GM19193 (cell line): ENCODE data around the gene GDI1.

Experiments used
- POLR2A ChIP-seq: IDR thresholded peaks from 4 replicates; pipeline ENCODE4 v1.6.1; 2011; ENCODE audit not compliant: insufficient read depth, insufficient read length; ENCODE audit errors: extremely low read depth

Gene GDI1

DNA sequence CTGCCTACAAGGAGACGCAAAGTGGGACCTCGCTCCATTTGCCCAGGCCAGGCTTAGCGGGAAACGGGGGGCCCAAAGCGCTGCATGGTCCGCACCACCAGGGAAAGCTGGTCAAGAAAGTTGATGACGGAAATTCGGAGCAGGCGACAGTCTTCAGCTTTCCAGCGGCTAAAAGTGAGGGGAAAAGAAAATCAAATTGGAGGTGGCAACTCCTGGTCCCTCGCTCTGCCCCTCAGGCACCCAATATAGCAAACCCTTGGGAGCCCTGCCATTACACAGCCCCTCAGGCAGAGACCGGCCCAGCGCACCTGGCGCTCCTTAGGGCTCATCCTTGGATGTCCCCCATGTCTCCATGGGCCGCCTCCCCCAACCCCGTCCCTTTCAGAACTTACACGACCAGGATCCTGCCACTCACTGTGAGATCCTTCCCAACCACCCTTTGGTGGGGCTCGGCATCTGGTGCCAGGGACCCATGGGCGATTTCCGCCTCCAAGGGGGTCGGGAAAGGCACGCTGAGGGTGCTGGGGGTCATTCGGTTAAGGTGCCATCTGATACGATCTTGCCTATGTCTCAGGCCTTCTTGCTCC lies 41.0 kb downstream of the GDI1 start:
- TF ChIP-seq POLR2A, result no peak

DNA sequence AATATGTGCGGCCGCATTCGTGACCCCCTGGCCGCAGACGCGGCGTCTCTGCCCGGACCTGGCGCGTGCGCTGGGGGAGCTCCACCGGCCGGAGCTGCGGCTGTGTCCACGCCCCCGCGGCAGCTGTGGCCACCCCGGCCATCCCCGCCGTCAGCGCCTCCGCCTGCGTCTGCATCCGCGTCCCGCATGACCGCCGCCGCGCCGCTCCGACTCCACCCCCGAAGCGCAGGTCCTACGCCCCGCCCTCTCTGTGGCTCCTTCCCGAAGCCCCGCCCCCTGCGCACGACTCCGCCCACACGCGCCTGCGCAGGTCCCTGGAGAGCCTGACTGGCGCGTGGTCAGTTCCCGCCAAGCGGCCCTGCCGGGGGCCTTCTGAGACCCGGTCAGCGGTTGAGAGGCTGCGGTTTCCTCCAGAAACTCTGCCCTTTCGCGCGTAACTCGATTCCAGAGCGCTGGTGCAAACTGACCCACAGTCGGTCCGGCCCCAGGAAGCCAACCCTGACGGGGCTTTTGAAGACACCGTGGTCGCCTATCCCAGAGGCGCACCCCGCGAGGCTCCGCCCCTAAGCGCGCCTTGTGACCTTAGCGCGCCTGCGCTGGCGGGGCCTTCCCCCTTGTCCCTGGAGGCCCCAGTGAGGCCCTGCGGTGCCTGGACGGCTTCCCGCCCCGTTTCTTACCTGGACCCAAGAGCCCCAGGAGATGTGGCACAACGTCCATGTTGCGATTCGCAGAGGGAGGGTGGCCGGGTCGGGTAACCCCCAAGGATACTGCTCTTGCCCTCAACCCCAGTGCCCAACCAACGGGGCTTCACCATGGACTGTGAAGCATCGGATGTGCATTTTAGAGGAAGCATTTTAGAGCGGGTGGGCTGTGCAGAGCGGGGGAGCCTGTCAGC lies 42.0 kb downstream of the GDI1 start, which contains the start of gene LAGE3:
TSS of gene LAGE3 (minus strand) at position 554 of the 895 bp plus-strand sequence. CDS start at position 188, 366 bp downstream.
- peak; percentile 75 for TF ChIP-seq POLR2A

DNA sequence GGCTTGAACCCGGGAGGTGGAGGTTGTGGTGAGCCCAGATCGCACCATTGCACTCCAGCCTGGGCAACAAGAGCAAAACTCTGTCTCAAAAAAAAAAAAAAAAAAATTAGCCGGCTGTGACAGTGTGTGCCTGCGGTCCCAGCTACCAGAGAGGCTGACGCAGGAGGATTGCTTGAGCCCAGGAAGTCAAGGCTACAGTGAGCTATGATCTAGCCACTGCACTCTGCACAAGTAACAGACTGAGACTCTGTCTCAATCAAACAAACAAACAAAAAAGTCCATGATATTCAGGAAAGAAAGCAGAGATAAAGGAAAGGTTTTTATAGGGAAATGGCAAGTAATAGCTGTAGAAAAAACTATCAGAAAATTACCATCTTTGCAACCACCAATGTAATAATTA lies 44.2 kb downstream of the GDI1 start:
- no peak for TF ChIP-seq POLR2A

DNA sequence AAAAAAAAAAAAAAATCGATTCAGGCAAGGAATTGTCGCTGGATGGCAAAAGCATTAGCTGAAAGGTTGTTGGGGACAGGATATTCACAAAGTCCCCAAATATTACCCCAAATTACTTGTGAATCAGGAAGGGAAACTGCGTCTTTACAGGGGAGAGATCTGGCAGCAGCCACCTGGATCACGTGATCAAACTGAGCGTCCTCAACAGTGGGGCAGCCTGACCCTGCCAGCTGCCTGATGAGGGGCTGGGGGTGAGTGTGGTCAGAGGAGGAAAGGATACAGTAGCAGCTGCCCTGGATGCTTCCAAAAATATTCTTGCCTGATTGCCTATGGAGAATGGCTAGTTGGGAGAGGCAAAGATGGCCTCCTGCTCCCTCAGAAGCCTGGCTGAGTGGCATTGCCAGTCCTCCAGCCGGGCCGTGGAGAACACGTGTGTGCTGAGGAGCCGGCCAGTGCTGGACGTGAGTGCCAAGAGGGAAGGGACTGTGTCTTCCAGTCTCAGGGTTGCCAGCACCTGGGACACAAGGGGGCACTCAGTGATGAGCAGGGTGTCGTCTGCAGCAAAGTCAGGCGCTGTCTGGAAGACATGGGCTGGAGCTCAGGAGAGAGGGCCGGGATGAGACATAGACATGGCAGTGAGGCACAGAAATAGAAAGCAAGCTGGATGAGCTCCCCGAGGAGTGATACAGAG lies 45.1 kb downstream of the GDI1 start:
- no peak for TF ChIP-seq POLR2A

DNA sequence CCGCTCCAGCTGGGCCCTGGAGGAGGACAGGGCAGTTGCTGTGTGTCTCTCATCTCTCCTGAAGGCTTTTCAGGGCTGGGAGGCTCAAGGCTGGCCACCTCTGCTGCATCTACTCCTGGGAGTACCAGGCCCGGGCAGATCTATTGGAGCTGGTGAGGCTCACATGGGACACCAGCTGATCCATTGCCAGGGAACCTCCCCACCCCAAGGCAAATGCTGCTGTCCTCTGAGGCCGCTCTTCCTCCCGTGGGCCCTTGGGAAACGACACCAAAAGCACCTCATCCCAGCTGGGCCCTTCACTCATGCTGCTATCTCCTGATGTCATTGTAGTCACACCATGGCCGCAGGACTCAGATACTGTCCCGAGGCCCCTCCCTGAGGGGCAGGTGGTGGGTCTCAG lies 45.8 kb downstream of the GDI1 start:
- TF ChIP-seq POLR2A, result no peak

DNA sequence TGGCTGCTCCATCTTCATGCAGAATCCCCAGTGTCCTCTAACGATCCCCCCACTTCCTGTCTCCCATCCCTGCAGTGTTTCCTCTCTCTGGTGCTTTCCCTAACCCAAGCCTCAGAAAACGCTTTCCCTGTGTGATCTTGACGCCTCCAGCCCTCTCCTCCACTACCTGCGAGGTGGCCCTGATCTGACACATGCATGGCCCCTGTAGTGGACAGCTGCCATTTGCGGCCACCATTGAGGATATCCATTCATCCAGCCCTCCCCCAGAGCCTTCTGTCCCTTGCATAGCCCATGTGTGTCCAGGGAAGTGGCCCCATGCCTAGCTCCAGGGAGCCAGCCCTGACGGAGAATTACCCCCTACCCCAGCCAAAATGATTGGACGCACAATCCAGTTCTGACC lies 46.4 kb downstream of the GDI1 start:
- TF ChIP-seq POLR2A, result no peak

DNA sequence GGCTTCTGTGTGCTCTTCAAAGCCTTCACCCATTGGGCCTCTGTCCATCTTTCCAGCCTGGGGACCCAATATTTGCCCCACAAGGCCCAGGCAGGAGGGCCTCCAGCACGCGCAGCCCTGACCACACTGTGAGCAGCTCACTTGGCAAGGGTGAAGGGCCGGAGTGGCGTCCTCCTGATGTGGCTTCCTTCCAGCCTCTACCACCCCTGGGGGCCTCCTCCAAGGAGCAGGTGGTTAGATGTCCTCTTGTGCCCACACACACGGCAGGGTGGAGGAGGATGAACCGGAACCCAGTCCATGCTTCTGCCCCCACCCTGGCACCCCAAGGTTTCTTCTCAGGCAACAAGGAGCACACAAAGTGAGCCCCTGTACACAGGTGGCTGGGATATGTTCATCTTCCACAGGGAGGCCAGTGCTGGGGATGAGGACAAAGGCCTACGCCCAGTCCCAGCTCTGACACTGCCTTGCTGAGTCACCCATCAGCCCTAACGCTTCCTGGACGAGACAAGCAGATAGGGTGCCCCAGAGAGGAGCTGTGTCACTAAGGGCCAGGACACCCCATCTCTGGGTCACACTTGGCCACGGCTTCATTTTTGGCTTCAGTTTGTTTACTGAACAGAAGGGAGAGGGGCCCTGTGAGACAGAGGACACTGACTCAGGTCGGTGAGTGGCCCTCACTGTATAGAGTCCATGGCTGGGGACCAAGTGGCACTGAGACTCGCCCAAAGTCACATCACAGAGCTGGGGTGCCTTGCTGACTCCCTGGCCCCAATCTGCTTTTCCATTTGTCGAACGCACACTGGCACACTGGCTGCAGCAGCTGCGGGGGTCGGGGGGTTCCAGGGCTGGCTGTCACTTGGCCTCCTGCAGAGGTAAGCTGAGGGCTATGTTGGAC lies 47.5 kb downstream of the GDI1 start:
- TF ChIP-seq POLR2A, result no peak

DNA sequence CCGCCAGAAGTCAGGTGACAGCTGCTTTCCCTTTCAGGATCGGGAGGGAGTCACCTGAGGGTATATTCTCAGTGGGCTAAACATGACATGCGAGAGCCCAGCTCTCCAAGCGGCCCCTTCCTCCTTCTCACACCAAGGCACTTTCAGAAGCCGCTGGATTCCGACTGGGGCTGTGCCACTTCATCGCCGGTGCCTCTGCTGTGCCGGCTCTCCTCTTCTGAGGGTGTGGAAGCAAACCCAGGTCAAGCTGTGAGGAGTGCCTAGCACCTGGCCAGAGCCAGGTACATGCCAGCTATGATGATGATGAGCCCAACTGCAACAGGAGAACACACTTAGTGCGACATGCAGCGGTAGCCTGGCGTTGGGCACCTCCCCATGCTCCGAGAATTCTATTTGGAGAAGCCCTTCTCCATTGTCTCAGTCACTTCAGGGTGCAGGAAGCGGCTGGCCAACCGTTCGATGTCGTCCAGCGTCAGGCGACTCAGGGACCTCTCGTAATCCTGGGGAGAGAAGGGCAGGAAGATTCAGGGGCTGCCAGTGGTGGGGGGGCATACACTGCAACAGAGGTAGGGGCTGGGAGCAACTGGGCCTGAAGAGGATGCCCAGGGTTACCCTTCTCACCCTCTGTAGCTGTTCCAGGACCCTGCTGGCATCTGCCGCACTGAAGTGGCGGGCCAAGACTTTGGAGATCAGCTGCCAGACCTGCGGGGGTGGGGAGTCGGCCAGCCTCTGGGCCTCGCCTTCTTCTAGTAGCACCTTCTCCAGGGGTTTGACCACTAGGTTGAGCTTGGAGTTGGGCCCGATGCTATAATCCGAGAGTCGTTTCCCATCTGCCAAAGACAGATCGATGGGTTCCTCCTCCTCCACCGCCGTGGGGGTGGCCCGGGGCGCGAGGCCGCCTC lies 48.4 kb downstream of the GDI1 start:
- TF ChIP-seq POLR2A, result no peak

DNA sequence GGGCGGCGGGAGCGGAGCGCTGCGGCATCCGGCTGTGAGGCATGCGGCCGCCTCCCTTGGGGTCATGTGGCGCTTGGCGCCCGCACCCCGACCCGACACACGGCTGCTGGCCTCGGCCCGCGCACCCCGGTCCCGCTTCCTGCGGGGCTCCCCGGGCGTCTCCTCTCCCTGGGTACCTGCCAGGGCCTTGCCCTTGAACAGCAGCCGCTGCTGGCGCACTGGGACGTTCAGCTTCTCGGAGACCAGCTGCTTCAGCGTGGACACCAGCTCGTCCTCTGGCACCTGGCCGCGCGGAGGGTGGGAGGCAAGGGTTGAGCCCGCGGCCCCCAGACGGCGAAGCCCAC lies 49.1 kb downstream of the GDI1 start:
- no peak for TF ChIP-seq POLR2A

DNA sequence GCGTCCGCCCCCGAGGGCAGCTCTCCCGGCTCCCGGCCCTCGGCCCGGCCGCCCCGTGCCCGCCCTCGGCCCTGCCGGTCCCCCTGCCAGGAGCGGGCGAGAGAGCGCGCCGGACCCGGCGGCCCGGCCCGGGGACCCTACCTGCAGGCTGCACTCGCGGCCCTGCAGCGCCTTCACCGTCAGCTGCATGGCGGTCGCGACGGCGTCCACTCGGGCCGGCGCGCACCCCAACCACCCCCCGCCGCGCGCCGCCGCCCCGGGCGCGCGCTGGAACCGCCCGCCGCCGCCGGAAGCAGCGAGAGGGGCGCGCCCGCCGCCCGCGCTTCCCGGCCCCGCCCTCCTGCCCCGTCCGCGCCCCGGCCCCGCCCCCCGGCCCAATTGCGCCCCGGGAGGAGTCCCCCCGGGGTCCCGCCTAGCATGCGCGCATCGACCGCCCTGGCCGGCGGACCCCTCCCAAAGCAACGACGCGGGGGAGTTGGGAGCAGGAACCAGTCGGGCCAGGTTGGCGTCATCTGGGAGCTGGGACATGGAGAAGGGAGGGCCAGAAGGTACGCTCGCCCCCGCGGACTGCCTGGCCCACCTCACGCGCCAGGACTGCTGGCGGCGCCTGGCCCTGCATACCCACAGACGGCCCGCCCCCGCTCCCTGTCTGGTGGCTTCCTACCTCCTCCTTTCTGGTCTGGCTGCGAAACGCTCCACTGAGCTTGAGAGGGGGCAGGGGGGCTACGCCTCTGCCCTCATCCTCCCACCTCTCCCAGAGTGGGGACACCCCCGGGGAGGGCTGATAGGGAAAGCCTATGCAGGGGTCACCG lies 49.6 kb downstream of the GDI1 start, which contains the start of gene UBL4A:
TSS of gene UBL4A (minus strand) at position 220 of the 812 bp plus-strand sequence. CDS start at position 189, 31 bp downstream.
- TF ChIP-seq POLR2A, result peak; percentile 38

DNA sequence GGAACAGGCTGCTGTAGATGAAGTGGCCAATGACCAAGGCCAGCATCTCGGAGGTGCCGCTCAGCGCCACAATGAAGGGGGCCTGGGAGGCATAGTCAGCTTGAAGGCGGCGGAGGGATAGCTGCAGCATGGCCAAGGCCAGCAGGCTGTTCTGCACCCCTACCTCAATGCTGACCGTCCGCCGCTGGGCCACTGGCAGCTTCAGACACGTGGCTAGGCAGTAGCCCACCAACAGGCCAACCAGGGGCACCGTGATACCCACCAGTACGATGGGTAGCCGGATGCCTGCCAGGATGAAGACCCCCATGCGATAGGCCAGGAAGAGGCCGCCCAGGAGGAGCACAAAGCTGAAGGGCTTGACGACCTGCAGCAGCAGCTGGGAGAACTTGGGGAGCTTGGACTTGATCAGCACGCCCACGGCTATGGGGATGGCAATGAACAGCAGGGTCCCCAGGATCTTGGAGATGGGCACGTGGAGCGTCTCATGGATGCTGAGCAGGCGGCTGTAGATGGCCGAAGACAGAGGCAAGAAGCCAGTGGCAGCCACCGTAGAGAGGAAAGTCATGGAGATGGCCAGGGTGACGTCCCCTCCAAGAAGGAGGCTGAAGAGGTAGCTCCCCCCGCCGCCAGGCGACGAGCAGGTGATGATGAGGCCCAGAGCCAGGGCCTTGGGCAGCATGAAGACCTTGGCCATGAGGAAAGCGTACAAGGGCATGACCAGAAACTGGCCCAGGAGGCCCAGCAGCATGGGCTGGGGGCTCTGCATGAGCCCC lies 50.8 kb downstream of the GDI1 start:
- TF ChIP-seq POLR2A, result no peak

DNA sequence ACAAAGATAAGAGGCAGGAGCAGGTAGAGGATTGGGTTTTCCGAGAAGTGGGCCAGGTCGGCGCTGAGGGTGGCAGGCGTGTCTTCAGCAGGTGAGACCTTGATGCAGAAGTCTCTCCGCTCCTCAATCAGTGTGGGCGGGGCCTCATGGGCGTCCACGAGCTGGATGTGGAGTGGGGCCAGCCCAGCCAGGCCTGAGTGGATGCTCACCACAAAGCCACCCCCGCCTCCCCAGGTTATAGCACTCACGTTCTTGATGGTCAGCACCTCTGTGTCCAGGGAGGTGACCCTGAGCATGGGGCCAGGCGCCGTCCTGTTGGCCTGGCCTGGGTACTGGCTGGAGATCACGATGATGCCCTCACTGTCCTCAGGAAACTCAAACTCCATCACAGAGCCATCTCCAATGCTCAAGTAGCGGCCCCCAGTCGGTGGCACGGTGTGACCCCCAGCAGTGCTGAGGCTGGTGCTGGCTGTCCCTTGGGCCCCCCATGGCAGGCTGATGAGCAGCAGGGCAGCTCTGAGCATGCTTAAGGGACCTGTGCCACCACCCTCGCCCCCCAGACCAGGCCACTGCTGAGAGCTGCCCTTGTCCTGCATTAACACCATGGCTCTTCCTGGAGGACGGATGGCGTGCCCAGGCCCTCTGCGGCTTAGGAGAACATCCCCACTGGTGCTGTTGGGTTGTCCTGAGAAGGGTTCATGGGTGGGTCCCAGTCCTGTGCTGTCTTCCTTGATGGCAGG lies 51.6 kb downstream of the GDI1 start:
- TF ChIP-seq POLR2A, result no peak

DNA sequence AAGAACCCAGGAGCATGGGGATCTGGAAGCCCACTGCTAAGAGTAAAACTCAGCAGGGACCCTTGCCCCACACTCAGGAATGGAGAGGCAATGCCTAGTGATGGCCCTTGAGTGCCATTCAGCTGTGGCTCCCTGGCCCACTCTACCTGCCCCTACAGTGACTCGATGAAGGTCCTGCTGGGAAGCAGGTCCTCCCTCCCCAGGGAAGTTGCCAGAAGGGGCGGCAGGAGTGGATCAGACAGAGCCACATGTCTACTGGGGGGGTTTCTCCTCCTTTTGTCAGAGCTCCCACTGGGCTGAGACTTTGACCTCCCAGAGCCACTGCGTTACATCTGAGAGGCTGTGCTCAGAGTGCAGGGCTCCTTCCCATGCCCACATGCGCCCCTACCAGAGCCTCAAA lies 52.2 kb downstream of the GDI1 start:
- no peak for TF ChIP-seq POLR2A
